SK-N-MC (cell line): ENCODE data around the gene PDE4D.

ENCODE experiments used
- EZH2 ChIP-seq: fragments of 200-600 bp; sonication (generic); IDR thresholded peaks from one replicate; pipeline ENCODE4 v1.6.1; 2017; ENCODE audit warnings: antibody characterized with exemption
- POLR2AphosphoS5 ChIP-seq: IDR thresholded peaks from 2 replicates; pipeline ENCODE4 v1.6.1; 2012; ENCODE audit warnings: mild to moderate bottlenecking, low read depth, low read length, borderline replicate concordance

DNA sequence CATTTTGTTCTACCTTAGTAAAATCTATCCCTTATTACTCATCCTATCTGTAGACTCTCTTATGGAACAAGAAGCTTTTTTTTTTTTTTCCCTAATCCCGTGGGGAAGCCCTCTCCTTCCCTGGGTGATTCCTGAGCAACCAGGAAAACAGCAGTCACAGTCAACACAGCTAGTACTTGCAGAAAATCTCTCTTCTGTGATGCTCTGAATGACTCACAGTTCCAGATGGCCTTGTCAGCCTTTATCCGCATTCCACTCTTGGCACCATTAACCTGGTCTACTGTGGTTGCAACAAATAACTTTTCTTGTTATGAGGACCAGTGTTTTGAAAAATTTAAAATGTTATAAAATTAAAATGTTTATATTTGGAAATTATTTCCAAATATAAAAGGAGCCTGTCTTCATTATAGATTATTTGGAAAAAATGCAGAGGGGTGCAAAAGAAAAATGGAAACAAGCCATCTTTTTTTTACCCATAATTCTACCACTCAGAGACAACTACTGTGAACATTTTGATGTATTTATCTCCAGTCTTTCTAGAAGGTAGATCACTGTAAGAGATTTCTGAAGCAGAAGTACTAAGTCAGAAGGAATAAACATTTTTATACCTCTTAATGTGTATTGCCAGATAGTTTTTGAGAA lies 824.0 kb downstream of the PDE4D start:
- TF ChIP-seq EZH2 (no peak), POLR2AphosphoS5 (no peak)
